Measurements from ENCODE around the gene TECPR2.

GRCh38 chr14:102505000-102505619 is 142.4 kb downstream of the TECPR2 start:
- TF ChIP-seq GABPA (IDR thresholded peaks at IDR 0.05; ENCODE audit: low read depth) (no peak), CTCF (IDR thresholded peaks at IDR 0.05; ENCODE audit: insufficient read depth, low read length) (no peak), SPI1 (IDR thresholded peaks at IDR 0.05; ENCODE audit: borderline replicate concordance, low read depth) (no peak), REST (IDR thresholded peaks at IDR 0.05; ENCODE audit: insufficient replicate concordance, low read depth) (no peak)
